IPS DF 4.7 (cell line): ENCODE measurements around the gene ANXA6.

Experiments
- DNase-seq: peaks from one replicate; pipeline ENCODE4 v3.0.0-alpha.2; 2013; ENCODE audit warnings: low spot score; ENCODE audit errors: extremely low read depth

Gene ANXA6

GRCh38 chr5:151106043-151106442 lies 51.5 kb downstream of the ANXA6 start:
- no peak for DNase-seq

GRCh38 chr5:151105561-151105960 lies 52.0 kb downstream of the ANXA6 start:
- no peak for DNase-seq

GRCh38 chr5:151104795-151105194 lies 52.8 kb downstream of the ANXA6 start:
- DNase-seq: no peak

- no peak for DNase-seq
These were observed 55.8 kb downstream of the ANXA6 start for GRCh38 chr5:151101746-151102145.

DNA sequence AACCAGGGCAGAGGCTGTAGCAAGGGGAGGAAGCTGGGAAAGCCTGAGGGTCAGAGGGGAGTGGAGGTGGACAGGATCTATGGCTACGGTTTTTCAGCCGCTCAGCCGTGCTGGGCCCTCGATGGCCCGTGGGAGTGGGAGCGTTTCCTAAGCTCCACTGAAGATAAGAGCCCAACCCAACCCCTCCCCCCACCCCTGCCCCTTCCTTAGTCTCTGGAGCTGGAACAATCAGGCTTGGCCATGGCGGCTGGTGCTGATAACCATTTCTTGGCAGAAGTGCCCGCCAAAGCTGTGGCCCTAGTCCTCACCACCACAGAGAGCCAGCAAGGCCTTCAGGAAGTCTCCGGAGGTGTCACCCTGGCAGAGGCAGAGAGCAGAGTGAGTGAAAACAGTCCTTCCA lies 56.4 kb downstream of the ANXA6 start:
- no peak for DNase-seq

DNA sequence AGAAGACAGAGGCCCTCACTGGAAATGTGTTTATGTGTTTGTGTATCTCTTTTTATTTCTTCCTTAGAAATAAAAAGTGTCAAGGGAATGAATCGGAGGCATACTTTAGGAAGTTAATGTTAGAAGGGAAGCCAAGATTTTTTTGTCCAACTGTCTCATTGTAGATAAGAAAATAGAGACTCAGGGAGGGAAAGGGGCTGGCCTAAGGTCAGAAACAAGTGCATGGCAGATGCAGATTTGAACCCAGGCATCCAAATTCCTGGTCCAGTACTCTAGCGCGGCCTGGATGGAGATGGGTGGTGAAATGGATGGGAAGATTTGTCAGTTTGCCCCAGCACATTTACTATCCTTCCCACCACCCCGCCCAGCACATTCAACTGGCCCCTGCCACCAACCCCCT lies 56.9 kb downstream of the ANXA6 start:
- no peak for DNase-seq

GRCh38 chr5:151098768-151099121 lies 58.8 kb downstream of the ANXA6 start:
- no peak for DNase-seq

DNA sequence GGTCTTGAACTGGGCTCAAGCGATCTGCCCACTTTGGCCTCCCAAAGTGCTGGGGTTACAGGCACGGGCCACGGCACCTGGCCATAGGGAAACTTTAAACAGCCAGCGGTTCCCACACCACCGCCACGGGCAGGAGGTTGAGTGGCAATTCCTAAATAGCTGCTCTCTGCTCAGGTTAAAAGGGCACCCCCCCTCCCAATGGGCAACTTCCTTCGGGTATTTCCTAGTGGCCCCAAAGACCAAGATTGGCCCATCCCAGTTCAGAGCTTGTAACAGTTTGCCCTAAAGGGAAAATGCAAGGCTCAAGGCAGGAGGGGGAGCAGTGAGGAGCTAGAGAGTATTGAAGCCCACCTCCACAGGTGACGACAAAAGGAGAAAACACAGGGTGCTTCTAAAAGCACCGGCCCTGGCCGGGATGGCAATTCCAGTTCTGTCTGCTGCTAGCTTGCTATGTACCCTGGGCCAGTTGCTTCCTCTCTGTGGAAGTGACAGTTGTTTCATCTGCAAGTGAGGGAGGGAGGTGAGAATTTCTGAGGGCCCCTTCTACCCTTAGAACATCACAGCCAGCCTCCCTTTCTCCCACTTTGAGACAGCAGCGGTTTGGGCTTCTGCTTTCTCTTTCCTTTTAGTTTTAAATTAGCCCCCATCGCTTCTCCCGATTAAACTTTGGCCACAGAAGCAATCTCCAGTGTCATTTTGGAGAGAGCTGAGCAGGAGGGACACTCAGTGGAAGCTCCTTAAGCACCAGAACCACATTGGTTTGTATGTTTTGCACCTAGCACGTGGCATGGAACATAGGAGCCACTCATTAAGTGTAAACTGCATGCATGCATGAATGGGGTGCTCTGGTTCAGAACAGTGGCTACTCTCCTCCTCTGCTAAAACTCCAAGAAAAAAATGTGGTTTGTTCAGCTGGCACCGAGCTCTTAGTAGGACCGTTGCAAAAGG lies 59.5 kb downstream of the ANXA6 start:
- no peak for DNase-seq

DNA sequence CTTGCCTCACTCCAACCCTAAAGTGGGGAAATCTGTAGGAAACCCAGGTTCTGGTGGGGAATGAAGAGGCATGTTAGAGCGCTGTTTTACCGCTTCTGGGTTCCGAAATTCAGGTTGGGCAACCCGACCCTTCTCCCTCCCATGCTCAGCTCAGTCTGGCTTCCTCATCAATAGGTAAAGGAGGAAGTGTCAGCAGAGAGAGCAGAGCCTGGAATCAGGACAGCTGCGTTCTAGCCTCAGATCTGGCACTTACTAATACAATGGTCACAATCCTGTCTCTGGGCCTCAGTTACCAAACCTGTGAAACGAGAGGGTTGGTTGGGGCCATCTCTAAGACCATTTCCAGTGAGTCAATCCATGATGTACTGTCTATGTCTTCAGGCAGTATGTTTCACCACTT lies 60.5 kb downstream of the ANXA6 start:
- DNase-seq: no peak

- no peak for DNase-seq
These were observed 61.6 kb downstream of the ANXA6 start for GRCh38 chr5:151096001-151096373.

DNA sequence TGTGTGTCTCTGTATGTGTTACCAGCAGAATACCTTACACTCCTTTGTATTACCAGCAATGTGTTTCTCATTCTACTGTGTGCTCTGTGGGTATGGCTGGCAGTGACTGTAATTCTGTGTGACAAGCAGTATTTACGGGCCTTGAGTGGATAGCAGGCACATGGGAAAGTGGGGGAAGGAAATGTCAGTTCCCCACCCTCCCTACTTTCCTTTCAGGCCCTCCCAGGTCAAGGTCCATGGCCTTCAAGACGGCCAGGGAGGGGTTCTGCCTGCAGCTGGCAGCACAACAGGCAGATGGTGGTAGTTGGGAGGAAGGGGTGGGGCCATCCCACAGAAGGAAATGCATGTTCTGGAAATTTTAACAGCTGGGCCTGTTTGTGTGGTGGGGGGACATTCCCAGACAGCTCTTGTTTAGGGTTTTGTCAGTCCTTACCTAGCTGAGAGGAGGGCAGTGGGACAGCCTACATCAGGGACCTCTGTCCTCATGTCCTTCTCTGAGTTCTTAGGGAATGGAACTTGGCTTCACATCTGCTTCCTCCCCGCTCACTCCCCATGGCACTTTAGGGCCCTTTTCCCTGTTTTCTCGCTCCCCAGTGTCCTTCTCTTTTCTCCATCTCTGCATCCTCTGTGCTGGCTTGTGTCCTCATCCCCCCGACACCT lies 62.1 kb downstream of the ANXA6 start:
- no peak for DNase-seq

DNA sequence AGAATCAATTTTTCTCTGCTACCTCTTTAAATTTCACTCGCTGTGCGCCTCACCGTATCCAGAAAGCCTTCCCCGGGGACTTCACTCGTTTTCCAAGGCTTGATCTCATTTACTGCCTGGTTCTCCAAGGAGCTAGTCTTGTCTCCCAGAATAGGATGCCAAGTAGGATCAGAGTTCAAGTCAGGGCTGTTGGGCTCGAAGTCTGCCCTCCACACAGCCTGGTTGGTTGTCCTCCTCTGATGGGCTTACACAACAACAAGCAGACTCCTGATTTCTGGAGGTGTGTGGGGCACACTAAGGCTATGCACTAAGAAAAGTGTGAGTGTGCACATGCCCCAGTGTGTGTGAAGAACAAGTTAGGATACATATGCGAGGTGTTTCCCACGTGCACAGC lies 62.7 kb downstream of the ANXA6 start:
- no peak for DNase-seq

GRCh38 chr5:151094030-151094851 lies 63.3 kb downstream of the ANXA6 start:
- DNase-seq: no peak

DNA sequence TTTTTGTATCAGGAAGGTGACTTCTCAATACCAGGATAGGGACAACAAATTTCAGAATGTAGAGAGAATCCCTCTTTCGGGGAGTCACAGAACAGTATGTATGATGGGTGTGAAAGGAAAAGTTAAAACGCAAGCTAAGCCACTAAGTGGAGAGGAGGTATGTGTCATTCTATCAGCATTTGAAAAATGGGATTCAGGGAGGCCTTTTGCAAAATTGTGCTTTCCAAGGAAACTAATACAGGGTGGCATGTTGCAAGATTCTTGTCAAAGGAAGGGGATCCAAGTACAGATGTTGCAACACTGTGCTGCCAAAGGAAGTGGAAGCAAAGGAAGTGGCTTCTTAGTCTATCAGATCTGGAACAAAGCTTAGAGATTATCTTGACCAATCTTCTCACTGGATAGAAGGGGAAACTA lies 64.1 kb downstream of the ANXA6 start:
- no peak for DNase-seq

- DNase-seq: no peak
These were observed 64.8 kb downstream of the ANXA6 start for GRCh38 chr5:151092762-151093161.

DNA sequence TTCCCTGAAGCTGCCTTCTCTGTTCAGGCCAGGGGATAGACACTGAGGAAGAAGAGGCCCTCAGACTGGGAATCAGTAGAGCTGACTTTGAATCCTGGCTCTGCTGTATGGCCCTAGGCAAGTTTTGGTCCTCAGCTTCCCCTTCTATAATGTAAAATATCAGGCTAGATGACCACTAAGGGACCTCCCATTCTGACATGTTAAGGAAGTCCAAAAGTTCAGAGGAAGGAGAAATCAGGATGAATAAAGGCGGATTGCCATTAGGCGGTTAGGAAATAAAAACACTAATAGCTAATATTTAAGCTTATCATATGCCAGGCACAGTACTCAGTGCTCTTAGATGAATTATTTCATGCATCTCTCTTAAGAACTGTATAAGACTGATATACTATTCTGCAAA lies 67.9 kb downstream of the ANXA6 start:
- no peak for DNase-seq

DNA sequence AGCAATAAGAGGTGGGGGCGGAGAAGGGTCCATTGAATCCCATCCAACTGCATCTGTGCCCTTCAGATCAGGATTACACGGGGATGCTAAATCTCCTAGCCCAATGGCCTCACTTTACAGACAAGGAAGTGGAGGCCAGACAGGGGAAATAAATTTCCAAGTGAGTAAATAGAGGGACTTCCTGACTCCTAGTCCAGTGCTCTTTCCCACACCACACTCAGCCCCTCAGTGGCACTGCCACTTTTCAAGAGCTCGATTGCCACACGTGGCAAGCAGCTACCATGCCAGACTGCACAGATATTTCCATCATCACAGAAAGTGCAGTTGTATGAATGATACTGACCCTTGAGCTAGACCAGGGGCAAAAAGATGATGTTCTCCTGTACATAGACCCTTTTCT lies 68.6 kb downstream of the ANXA6 start:
- DNase-seq: no peak

GRCh38 chr5:151087486-151087885 lies 70.1 kb downstream of the ANXA6 start:
- DNase-seq: no peak

DNA sequence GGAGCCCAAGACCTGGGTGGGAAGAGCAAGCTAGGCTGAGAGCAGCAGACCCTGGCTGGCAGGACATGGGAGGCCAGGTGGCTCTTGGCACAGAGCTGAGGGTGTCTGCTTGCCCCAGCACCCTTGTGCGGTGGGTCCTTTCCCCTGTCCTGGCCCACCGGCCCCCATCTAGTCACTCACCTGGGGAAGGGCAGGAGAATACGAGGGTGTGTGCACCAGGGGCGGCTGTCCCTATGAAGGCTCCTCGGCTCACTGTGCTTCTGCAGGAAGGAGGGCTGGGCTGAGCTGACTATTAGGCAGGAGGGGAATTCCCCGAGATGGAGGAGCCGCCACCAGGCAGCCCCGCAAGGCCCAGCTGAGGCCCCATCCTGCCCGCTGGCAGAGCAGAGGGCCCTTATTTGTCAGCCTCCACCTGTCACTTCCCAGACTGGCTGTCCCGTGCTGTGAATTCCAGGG lies 70.6 kb downstream of the ANXA6 start:
- DNase-seq: no peak

DNA sequence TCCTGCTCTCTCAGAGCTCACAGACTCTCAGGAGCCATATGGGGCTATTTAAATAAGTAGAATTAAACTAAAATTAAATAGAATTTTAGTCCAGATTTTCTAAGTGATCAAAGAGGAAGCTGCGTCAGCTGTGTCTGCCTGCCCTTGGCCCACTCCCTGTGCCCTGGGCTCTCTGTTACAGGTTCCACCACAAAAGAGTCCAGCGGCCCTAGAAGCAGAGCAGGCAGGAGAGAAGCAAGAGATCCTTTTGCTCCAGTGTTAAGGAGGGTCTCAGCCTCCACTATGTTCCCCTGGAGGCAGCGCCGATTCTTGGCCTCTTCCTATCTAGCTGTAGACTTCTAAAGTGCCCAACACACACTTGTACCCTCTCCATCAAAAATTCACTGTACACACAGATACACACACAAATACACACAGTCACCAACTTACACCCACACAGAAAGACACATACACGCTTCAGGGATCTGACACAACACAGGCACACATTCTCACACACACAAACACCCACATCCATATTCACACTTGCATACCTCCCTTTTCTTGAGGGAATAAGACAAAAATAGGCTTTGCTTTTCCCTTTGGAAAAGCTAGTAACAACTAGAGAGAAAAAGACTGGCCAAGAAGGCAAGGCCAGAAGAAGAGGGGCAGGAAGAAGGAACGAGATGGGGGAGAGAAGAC lies 71.2 kb downstream of the ANXA6 start:
- no peak for DNase-seq

GRCh38 chr5:151085517-151086041 lies 72.0 kb downstream of the ANXA6 start:
- DNase-seq: no peak
